ENCODE data around the gene PLA2G6. TPM values are rescaled to one million over a fixed set of nuclear protein-coding genes. Genes with fewer than 3 reads are reported as not detected.

The PLA2G6 gene
- total and polyA plus RNA-seq, 9 of the 15 experiments (the other 6 are each of a cell fraction or from before 2014, with no cell fraction given), result 0.11 to 12.2 (median 9.7) TPM

DNA sequence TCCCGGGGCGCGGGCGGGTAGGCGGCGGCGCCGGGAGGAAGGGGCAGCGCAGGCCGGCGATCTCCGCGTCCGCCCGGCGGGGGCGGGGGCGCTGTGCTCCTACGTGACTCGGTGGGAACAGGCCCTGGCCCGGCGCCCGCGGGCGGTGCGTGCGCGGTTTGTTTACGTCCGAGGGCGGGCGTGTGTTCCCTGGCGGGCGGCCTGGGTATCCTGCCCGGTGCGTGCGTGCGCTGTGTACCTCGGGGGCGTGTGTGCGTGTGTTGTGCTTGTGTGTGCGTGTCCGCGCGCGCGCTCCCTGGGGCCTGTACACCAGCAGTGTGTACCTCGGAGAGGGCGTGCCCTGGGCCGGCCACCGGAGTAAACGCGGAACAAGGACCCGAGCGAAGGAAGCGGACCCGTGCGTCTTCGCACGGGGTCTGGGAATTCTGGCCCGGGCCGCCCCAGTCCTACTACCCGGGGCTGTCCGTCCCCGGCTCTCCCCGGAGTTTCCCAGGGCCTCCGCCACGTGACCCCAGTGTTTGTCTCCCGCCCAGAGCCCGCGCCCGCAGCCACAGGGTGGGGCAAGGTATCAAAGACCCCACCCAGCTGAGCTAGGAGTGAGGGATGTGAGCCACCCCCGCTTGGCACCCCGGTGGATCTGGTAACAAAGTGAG lies 20.9 kb upstream of the PLA2G6 start (continued):
- TF ChIP-seq CREBBP (IDR thresholded peaks at IDR 0.05; ENCODE audit: low read depth, low read length) (no peak), HNRNPK (IDR thresholded peaks at IDR 0.05; ENCODE audit: low read depth, low read length, poor library complexity, severe bottlenecking) (no peak), KLF1 (tag; IDR thresholded peaks at IDR 0.05) (no peak), UBTF (IDR thresholded peaks at IDR 0.05; ENCODE audit: borderline replicate concordance in 1 of 2, low read depth in 2 of 2, low read length in 2 of 2) (0 out of 4 replicates have a peak, but pooled peaks of 1 of the 2 experiments have one; percentile 44), MXI1 (IDR thresholded peaks at IDR 0.05; ENCODE audit: low read depth, low read length) (no peak), NEUROD1 (IDR thresholded peaks at IDR 0.05; ENCODE audit: borderline replicate concordance, low read depth, low read length, partially characterized antibody) (no peak), POLR2A (conservative IDR thresholded peaks at IDR 0.05) (no peak), GABPB1 (CRISPR knock-in tag; IDR thresholded peaks at IDR 0.05) (no peak), ARID3B (CRISPR knock-in tag; IDR thresholded peaks at IDR 0.05; ENCODE audit: borderline replicate concordance) (no peak), RBM17 (IDR thresholded peaks at IDR 0.05; ENCODE audit: borderline replicate concordance, low read depth, low read length) (no peak), HMG20A (CRISPR knock-in tag; conservative IDR thresholded peaks at IDR 0.05) (no peak), SIN3A (IDR thresholded peaks at IDR 0.05; ENCODE audit: borderline replicate concordance in 2 of 2, control insufficient read depth in 1 of 2, low read depth in 2 of 2, low read length in 2 of 2) (0 out of 4 replicates have a peak, but pooled peaks of 1 of the 2 experiments have one; percentile 30), ZC3H11A (IDR thresholded peaks at IDR 0.05; ENCODE audit: low read depth, low read length) (no peak), HNRNPUL1 (IDR thresholded peaks at IDR 0.05; ENCODE audit: low read length) (no peak), KAT8 (IDR thresholded peaks at IDR 0.05; ENCODE audit: low read depth) (no peak), ZNF444 (CRISPR knock-in tag; IDR thresholded peaks at IDR 0.05) (no peak), NFYB (IDR thresholded peaks at IDR 0.05; ENCODE audit: extremely low read depth, insufficient read length) (no peak)
- TF ChIP-seq, protein P1, sequence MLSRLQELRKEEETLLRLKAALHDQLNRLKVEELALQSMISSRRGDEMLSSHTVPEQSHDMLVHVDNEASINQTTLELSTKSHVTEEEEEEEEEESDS (CRISPR knock-in tag; IDR thresholded peaks at IDR 0.05), result no peak
- TF ChIP-seq, protein P2, sequence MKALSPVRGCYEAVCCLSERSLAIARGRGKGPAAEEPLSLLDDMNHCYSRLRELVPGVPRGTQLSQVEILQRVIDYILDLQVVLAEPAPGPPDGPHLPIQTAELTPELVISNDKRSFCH (CRISPR knock-in tag; IDR thresholded peaks at IDR 0.05), result no peak
- TF ChIP-seq, protein P2 (tag; IDR thresholded peaks at IDR 0.05), result no peak
- TF ChIP-seq, protein P3, sequence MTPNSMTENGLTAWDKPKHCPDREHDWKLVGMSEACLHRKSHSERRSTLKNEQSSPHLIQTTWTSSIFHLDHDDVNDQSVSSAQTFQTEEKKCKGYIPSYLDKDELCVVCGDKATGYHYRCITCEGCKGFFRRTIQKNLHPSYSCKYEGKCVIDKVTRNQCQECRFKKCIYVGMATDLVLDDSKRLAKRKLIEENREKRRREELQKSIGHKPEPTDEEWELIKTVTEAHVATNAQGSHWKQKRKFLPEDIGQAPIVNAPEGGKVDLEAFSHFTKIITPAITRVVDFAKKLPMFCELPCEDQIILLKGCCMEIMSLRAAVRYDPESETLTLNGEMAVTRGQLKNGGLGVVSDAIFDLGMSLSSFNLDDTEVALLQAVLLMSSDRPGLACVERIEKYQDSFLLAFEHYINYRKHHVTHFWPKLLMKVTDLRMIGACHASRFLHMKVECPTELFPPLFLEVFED (CRISPR knock-in tag; conservative IDR thresholded peaks at IDR 0.05), result no peak

Measured in K562 (cell line).